ENCODE data around the gene NR2F1-AS1. TPM values are rescaled to one million over a fixed set of nuclear protein-coding genes. Genes with fewer than 3 reads are reported as not detected.

The NR2F1-AS1 gene
- total and polyA plus RNA-seq, 2 of the 4 experiments (the other 2 are of a cell fraction), result 12.5 to 12.8 TPM

GRCh38 chr5:93626801-93627200 is 45.8 kb upstream of the NR2F1-AS1 start:
- H2BK15ac ChIP-seq (ENCODE audit: low read depth, low read length), result no peak overlapping the region
- no peaks in the 10 kb centered on the region for H3K4me1 ChIP-seq (ENCODE audit: control insufficient read depth, insufficient read depth, low read length)
- in situ Hi-C loops (cut with MboI; ENCODE audit: low sequenced_read_pairs), result no loop called here
- H3K14ac ChIP-seq (replicated peaks; ENCODE audit: low read depth, low read length), result no peak overlapping the region
- no peak overlapping the region for H2BK120ac ChIP-seq (ENCODE audit: low read depth, low read length)
- H3K27me3 ChIP-seq (ENCODE audit: control insufficient read depth, insufficient read depth, low read length), result no peaks in the 10 kb centered on the region
- H4K91ac ChIP-seq (ENCODE audit: insufficient read depth, low read depth, low read length), result no peak overlapping the region
- ATAC-seq (ENCODE audit: low read depth), result no peak
- H2BK20ac ChIP-seq (ENCODE audit: low read depth, low read length), result no peak overlapping the region
- H2AFZ ChIP-seq (replicated peaks; ENCODE audit: low read length, poor library complexity), result no peak overlapping the region
- CTCF ChIA-PET, result interaction anchor here (0.6 kb wide), 1 partner anchor 162 kb away, joined by 4 read pairs; no protein-coding TSS in a partner anchor
- H3K18ac ChIP-seq (ENCODE audit: low read depth, low read length), result no peak overlapping the region
- no peak overlapping the region for H4K5ac ChIP-seq (ENCODE audit: low read depth, low read length)
- no peak overlapping the region for H2AK5ac ChIP-seq (ENCODE audit: low read depth, low read length)
- no peak overlapping the region for H2AK9ac ChIP-seq (replicated peaks; ENCODE audit: low read depth, low read length, poor library complexity)
- H3K4me2 ChIP-seq (ENCODE audit: low read depth, low read length), result no peak overlapping the region
- H4K8ac ChIP-seq (ENCODE audit: low read depth in 2 of 2, low read length in 2 of 2), result no peak overlapping the region
- H3K9ac ChIP-seq (ENCODE audit: low read depth, low read length), result no peak overlapping the region
- no peak for TF ChIP-seq FOS (IDR thresholded peaks at IDR 0.05; ENCODE audit: low read depth, low read length)
- TF ChIP-seq CTCF (conservative IDR thresholded peaks at IDR 0.05; ENCODE audit: low read depth, low read length), result no peak
- no peak for TF ChIP-seq BHLHE40 (IDR thresholded peaks at IDR 0.05; ENCODE audit: low read depth, low read length)
- no peak for TF ChIP-seq SMC3 (IDR thresholded peaks at IDR 0.05; ENCODE audit: low read depth, low read length)
- TF ChIP-seq CHD1 (IDR thresholded peaks at IDR 0.05; ENCODE audit: low read depth, low read length), result no peak
- no peak for TF ChIP-seq MXI1 (IDR thresholded peaks at IDR 0.05; ENCODE audit: borderline replicate concordance, low read depth, low read length)
- no peak for TF ChIP-seq USF2 (IDR thresholded peaks at IDR 0.05; ENCODE audit: low read depth, low read length)
- no peak for TF ChIP-seq RCOR1 (IDR thresholded peaks at IDR 0.05; ENCODE audit: insufficient replicate concordance, low read length)
- no peak for TF ChIP-seq MAZ (IDR thresholded peaks at IDR 0.05; ENCODE audit: borderline replicate concordance, low read depth, low read length)
- no peak for TF ChIP-seq RAD21 (IDR thresholded peaks at IDR 0.05; ENCODE audit: low read length)
- no peak for TF ChIP-seq CEBPB (IDR thresholded peaks at IDR 0.05; ENCODE audit: low read depth, low read length)
- no peak for TF ChIP-seq MAFK (IDR thresholded peaks at IDR 0.05; ENCODE audit: low read depth, low read length)
- TF ChIP-seq RFX5 (IDR thresholded peaks at IDR 0.05; ENCODE audit: low read depth, low read length), result no peak
- no peak for TF ChIP-seq POLR2A (IDR thresholded peaks at IDR 0.05; ENCODE audit: low read depth, low read length)
- TF ChIP-seq, protein P1, sequence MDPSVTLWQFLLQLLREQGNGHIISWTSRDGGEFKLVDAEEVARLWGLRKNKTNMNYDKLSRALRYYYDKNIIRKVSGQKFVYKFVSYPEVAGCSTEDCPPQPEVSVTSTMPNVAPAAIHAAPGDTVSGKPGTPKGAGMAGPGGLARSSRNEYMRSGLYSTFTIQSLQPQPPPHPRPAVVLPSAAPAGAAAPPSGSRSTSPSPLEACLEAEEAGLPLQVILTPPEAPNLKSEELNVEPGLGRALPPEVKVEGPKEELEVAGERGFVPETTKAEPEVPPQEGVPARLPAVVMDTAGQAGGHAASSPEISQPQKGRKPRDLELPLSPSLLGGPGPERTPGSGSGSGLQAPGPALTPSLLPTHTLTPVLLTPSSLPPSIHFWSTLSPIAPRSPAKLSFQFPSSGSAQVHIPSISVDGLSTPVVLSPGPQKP (IDR thresholded peaks at IDR 0.05; ENCODE audit: borderline replicate concordance, low read depth, low read length), result no peak
- no peak for TF ChIP-seq NFE2L2 (IDR thresholded peaks at IDR 0.05; ENCODE audit: low read depth, low read length)
- no peak overlapping the region for H3K4me3 ChIP-seq (ENCODE audit: insufficient read depth, low read depth, low read length)
- dilution Hi-C loops (cut with HindIII; ENCODE audit: low sequenced_read_pairs, unreplicated experiment), result no loop called here
- H4K20me1 ChIP-seq (ENCODE audit: insufficient read depth, low read length), result no peaks in the 10 kb centered on the region
- H3K4ac ChIP-seq (ENCODE audit: low read depth, low read length), result no peak overlapping the region
- no peak overlapping the region for H3K23ac ChIP-seq (ENCODE audit: low read depth, low read length)
- H2BK5ac ChIP-seq (ENCODE audit: low read depth, low read length, poor library complexity, severe bottlenecking), result no peak overlapping the region
- no peaks in the 10 kb centered on the region for H3K9me1 ChIP-seq (ENCODE audit: insufficient read depth, low read length)
- H3K27ac ChIP-seq (ENCODE audit: insufficient read depth, low read length), result no peak overlapping the region
- intact Hi-C loops (cut with micrococcal nuclease), result no loop called here
- H3K79me1 ChIP-seq (ENCODE audit: low read depth in 1 of 2, low read length in 2 of 2), result no peaks in the 10 kb centered on the region
- DNase-seq, result no peak
- H3K36me3 ChIP-seq (ENCODE audit: control insufficient read depth, insufficient read depth, low read length), result no peaks in the 10 kb centered on the region
- BruUV-seq (replicated peaks), result no TSS peak
- H3K56ac ChIP-seq (ENCODE audit: extremely low read depth, insufficient read depth, low read length), result no peak overlapping the region
- POLR2A ChIA-PET (ENCODE audit: unreplicated experiment), result interaction anchor here (0.9 kb wide), 1 partner anchor 14 kb away, joined by 6 read pairs; no protein-coding TSS in a partner anchor
- no peaks in the 10 kb centered on the region for H3K9me3 ChIP-seq (ENCODE audit: control insufficient read depth, insufficient read depth, low read length)

Data from IMR-90 (cell line).